G401.6 (cell line): ENCODE results near the gene IL17RD.
"Not testable (repeated sequence)": the region's sequence is repeated elsewhere in the genome, so short reads cannot be mapped to it uniquely, and the experiment has no call there.

Source experiments
- FAIRE-seq: peaks from 2 replicates; lab custom pipeline; 2012; peaks lifted over from hg19 to GRCh38; lab: Jason Lieb, UNC

Gene IL17RD

DNA sequence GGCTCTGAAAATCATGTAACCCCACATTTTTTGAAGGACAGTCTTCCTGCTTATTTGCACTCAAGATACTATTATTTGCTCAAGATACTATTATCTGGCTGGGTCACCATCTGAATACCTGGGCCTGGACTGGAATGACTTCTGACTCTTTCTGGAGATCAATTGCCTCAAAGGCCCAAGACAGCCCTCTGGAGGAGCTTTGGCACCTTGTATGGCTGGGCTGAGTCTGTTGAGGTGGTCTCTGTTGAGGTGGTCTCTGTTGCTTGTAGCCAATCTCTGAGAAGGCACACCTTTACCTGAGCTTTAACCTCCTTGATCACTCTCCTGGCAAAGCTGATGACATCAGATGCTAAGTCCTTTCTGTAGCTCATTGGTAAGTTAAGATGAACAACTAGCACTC lies 71.7 kb downstream of the IL17RD start:
- no peak for FAIRE-seq

- no peak for FAIRE-seq
Observed at GRCh38 chr3:57091521-57092273, 73.5 kb downstream of the IL17RD start.

- no peak for FAIRE-seq
Observed at GRCh38 chr3:57089043-57089442, 76.1 kb downstream of the IL17RD start.

GRCh38 chr3:57088503-57088902 lies 76.7 kb downstream of the IL17RD start:
- no peak for FAIRE-seq

DNA sequence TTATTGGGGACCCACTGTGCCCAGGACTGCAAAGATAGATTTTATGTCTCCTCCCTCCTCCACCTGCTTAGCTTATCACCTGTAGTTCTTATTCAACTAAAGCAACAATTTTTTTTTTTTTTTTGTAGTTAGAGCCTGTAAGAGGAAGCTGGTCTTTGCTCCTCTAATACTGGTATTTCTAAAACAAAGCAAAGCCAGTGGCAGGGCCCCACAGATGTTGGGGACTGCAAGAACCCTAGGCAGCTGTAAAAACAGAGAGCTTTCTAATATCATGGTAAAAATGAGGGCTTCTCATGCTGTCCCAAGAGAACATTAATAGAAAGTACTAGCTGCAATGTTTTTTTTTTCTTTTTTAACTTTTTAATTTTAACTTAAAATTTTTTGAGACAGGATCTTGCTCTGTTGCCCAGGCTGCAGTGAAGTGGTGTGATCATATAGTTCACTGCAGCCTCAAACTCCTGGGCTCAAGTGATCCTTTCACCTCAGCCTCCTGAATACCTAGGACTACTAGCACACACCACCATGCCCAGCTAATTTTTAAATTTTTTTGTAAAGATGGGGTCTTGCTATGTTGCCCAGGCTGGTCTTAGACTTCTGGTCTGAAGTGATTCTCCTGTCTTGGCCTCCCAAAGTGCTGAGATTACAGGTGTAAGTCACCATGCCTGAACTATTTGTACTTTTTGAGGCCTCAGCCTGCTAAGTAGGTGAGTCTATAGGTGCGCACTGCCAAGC lies 77.6 kb downstream of the IL17RD start:
- FAIRE-seq: no peak

DNA sequence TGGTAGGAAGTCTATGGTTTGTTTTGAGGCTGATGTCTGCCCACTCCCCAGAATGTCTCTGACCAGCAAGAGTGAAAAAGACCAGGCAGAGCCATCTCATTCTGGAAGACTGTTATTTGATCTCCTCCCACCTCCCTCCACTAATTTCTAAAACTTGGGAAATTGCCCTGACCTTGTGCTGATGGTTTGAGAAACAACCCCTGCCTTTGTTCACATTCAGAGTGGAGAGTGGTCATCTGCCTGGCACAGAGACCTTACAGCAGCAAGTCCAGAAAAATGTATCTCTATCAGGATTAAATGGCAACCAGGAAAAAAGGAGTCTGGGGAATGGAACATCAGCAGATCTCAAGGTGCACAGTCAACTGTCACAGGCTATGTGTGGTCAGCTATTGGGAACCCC lies 79.0 kb downstream of the IL17RD start:
- no peak for FAIRE-seq

GRCh38 chr3:57085211-57085610 lies 79.9 kb downstream of the IL17RD start:
- no peak for FAIRE-seq

DNA sequence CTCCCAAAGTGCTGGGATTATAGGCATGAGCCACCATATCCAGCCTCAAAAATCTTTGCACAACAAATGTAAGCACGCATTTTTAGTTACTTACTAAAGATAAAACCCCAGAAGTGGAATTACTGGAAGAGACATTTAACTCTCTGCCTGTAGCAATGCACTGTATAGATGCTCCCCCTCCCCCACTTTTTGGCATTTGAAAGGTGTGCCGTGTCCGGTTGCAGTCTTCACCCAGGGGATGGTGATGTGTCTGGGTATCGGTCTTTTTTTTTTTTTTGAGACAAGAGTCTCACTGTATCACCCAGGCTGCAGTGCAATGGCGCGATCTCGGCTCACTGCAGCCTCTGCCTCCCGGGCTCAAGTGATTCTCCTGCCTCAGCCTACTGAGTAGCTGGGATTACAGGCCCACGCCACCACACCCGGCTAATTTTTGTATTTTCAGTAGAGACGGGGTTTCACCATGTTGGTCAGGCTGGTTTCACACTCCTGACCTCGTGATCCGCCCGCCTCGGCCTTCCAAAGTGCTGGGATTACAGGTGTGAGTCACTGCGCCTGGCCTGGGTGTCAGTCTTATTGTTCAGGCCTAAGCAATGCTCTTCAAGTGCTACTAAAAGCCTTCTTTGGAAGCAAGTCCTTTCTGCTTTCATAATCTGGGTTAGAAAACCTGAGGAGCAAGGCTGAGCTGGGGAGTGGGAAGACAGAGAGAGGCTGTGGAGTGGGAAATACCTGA lies 81.7 kb downstream of the IL17RD start:
- not testable (repeated sequence) for FAIRE-seq

- no peak for FAIRE-seq
Observed at GRCh38 chr3:57082481-57082880, 82.7 kb downstream of the IL17RD start.

- no peak for FAIRE-seq
Observed at GRCh38 chr3:57081173-57081572, 84.0 kb downstream of the IL17RD start.

- no peak for FAIRE-seq
Observed at GRCh38 chr3:57080171-57080570, 85.0 kb downstream of the IL17RD start.

GRCh38 chr3:57079474-57079831 lies 85.7 kb downstream of the IL17RD start:
- no peak for FAIRE-seq

DNA sequence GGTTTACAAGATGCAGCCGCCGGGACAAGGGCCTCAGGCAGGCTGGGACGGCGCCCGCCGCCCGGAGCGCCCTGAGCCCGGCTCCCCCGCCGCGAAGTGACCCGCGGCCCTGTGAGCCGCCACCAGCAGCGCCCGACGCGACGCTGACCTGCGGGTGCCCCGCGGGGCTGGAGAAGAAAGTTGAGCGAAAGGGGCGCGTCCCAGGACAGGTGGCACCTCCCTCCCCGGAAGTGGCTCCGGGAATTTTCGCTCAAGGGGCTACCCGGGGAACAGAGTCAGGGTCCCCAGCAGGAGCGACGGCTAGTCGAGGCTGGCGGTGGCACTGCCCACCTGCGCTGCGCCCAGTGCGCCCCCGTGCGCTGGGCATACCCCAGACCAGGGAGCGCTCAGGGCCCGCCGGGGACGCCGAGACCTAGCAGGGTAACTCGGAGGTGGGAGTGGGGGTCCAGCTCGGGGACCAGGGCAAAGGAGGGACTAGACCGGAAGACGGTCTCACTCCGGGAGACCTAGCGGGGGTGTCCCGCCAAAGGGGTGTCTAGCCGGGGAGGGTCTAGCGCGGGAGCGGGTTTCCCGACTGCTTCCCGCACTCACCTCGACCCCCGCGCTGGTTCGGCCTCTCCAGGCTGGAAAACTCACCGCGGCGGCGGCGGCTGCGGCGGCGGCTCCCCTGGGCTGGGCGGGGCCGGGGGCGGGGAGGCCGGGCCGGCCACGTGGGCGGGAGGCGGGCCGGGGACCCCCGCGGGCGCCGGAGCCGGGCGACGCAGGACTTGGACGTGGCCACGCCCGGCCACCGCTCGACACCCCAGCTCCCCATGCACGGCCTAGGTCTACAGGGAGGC lies 86.3 kb downstream of the IL17RD start:
- no peak for FAIRE-seq

DNA sequence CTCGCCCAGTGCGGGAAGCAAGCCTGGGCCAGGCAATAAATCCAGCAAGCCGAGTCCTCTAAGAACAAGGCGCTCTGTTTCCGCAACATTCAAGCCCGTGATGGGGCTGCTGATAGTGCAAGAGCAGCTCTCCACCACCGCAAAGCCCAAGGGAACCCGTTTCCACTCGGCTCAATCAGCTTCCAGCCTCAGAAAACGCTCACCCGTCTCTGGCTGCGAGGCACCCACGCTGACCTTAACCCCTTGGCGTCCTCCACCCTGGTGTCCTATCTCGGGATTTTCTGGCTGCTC lies 86.9 kb downstream of the IL17RD start:
- FAIRE-seq: no peak

DNA sequence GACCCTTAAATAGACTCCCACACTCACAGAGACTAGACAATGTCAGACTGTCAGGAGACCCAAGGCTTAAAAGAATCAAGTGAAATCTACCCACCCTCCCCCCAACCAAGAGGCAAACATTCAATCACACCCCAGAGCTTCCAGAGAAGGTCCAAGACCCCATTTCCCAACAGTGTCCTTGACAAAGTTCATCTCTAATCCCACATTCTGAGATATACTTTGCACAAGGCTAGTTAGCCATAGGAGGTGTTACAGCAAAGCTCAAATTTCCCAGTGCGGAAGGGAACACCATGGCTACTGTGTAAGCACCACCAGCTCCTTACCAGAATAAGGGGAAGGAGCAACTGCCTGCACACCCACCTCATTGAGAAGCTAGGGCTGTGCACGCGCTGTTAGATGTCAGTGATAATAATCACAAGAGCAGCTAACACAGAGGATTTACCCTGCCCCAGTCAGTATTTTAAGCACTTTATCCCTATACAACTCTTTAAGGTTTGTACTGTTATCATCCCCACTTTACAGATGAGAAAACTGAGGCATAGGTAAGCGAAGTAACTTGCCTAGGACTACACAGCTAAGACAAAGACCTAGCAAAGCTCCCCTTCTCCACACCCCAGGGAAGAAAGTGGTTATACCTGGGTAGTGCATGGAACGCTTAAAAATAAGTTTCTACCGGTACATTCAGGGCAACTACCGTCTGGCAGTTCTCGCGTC lies 87.4 kb downstream of the IL17RD start:
- no peak for FAIRE-seq

GRCh38 chr3:57076422-57076951 lies 88.7 kb downstream of the IL17RD start:
- FAIRE-seq: no peak

- no peak for FAIRE-seq
Observed at GRCh38 chr3:57074135-57074534, 91.0 kb downstream of the IL17RD start.

DNA sequence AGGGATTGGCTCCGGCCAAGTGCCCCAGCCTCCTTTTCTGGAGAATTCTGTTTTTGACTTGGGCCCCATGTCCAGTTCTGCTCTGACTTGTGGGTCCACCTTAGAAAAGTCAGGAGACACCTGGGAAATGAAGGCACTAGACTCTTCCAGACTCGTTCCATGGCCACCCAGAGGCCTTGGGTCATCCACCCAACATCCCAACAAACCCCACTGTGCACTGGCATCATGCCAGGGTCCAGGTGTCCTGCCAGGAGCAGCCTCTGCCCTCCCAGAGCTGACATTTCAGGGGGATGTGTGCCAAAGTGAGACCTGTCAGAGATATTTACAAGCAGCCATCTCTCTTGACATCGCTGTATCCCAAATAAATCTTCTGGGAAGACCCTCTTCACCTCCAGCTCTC lies 91.5 kb downstream of the IL17RD start:
- no peak for FAIRE-seq

- no peak for FAIRE-seq
Observed at GRCh38 chr3:57069503-57069902, 95.7 kb downstream of the IL17RD start.

DNA sequence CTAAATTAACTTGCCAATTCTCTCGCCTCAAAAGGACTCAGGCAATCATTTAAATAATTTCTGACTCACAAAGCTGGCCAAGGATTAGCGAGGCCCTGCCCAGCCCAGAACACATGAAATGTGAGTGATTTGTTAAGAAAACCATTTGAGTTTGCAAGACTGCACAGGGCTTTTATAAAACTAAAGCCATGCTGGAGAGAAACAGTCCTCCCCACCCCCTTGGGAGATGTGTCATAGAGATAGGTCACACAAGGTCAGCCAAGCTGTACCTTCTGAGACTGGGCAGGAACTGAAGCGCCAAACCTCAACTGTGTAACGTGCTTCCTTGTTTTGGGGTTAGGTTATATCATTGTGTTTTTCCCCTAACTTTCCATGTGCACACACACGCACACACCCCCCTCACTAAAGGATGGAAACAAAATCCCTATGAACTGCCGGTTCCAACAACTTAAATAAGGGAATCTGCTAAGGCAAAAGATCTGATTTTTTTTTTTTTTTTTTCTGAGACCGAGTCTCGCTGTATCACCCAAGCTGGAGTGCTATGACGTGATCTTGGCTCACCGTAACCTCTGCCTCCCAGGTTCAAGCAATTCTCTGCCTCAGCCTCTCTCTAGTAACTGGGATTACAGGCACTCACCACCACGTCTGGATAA lies 96.6 kb downstream of the IL17RD start:
- FAIRE-seq: no peak

DNA sequence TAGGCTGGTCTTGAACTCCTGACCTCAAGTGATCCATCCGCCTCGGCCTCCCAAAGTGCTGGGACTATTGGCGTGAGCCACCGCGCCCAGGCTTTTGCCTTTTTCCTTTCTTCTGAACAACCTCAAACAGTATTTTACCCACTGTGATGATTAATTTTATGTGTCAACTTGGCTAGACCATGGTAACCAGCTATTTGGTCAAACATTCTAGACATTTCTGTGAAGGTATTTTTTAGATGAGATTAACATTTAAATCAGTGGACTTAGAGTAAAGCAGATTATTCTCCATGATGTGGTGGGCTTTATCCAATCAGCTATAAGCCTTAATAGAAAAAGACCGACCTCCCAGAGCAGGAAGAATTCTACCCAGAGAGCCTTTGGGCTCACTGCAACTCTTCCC lies 98.7 kb downstream of the IL17RD start:
- FAIRE-seq: no peak
